H1 (cell line): ENCODE results near the gene MARCHF9. TPM values are rescaled to one million over a fixed set of nuclear protein-coding genes. Genes with fewer than 3 reads are reported as not detected.

ENCODE experiments used
- microRNA-seq, 2 experiments: library from miRNA; unstranded; fragments of <30 nt; microRNA quantifications; one replicate each; pipeline versions ENCODE4 to v1.2.0, GENCODE V29; 2016 to 2020; ENCODE audit warnings: borderline microRNAs expressed in 2 of 2, borderline number of aligned reads in 2 of 2, borderline replicate concordance in 1 of 2
- polyA plus RNA-seq, 7 experiments: library from polyadenylated mRNA; depleted of rRNA in 3 of 7; stranded (reverse) in 5 of 7; unstranded in 2 of 7; fragments of >200 nt in 5 of 7; fragments of 200-250 nt in 2 of 7; gene quantifications; 1 replicate in 5 of 7; 2 replicates in 1 of 7; 4 replicates in 1 of 7; pipeline versions ENCODE4 v1.2.1 to v1.2.3, GENCODE V29; 2011 to 2013; ENCODE audit warnings: missing spikeins in 2 of 7, mixed read lengths in 2 of 7
- small RNA-seq: library from polyadenylated mRNA; stranded (forward); fragments of <200 nt; extraction: miRNeasy Mini kit (QIAGEN cat#:217004); gene quantifications from one replicate; pipeline ENCODE3, GENCODE V24; 2013; ENCODE audit not compliant: insufficient read depth
- total RNA-seq: library from RNA; stranded (reverse); fragmentation: NEBNext Ultra II Directional; extraction: Animal tissue kit (Norgen Biotek cat#: 25700); gene quantifications from 2 replicates; pipeline ENCODE4 v1.2.1, GENCODE V29; 2021

The MARCHF9 gene
- total and polyA plus RNA-seq, 2 of the 8 experiments (the other 6 are each of a cell fraction or from before 2014, with no cell fraction given) = 6.4 to 7.8 TPM

Small RNA genes within 50 kb of the gene (microRNA-seq; reads per million reads assigned to microRNA genes)
- 0 reads per million in 2 experiments for gene MIR6759

Small RNA genes within 50 kb of the gene (small RNA-seq; reads per million reads assigned to genes)
- not detected for gene RNU6-1083P

Other genes starting within 250 kb of the MARCHF9 start
- gene DDIT3, start 234.6 kb upstream of the MARCHF9 start, total RNA-seq = 4.9 TPM in 2 replicates
- gene DDIT3, start 234.6 kb upstream of the MARCHF9 start, polyA plus RNA-seq (2011; rRNA removed) = 4.7 and 5.7 TPM in 2 replicates
- 32.3 and 32.7 TPM in 2 replicates for gene MBD6, start 232.3 kb upstream of the MARCHF9 start, total RNA-seq
- gene MBD6, start 232.3 kb upstream of the MARCHF9 start, polyA plus RNA-seq (2011; rRNA removed) = 3.9 and 6.9 TPM in 2 replicates
- 89.3 and 90.3 TPM in 2 replicates for gene DCTN2, start 207.9 kb upstream of the MARCHF9 start, total RNA-seq
- gene DCTN2, start 207.9 kb upstream of the MARCHF9 start, polyA plus RNA-seq (2011; rRNA removed) = 91.9 and 140 TPM in 2 replicates
- gene KIF5A, start 205.1 kb upstream of the MARCHF9 start, total RNA-seq = 21.9 and 22.8 TPM in 2 replicates
- 10.7 and 11.7 TPM in 2 replicates for gene KIF5A, start 205.1 kb upstream of the MARCHF9 start, polyA plus RNA-seq (2011; rRNA removed)
- 21.4 and 27.1 TPM in 2 replicates for gene PIP4K2C, start 163.9 kb upstream of the MARCHF9 start, total RNA-seq
- gene PIP4K2C, start 163.9 kb upstream of the MARCHF9 start, polyA plus RNA-seq (2011; rRNA removed) = 21.0 and 25.0 TPM in 2 replicates
- 41.8 and 43.4 TPM in 2 replicates for gene DTX3, start 150.3 kb upstream of the MARCHF9 start, total RNA-seq
- 92.5 and 126 TPM in 2 replicates for gene DTX3, start 150.3 kb upstream of the MARCHF9 start, polyA plus RNA-seq (2011; rRNA removed)
- 5.9 and 6.4 TPM in 2 replicates for gene ARHGEF25, start 143.7 kb upstream of the MARCHF9 start, total RNA-seq
- gene ARHGEF25, start 143.7 kb upstream of the MARCHF9 start, polyA plus RNA-seq (2011; rRNA removed) = 8.6 and 8.8 TPM in 2 replicates
- gene B4GALNT1, start 121.9 kb upstream of the MARCHF9 start, total RNA-seq = 1.4 and 1.5 TPM in 2 replicates
- gene B4GALNT1, start 121.9 kb upstream of the MARCHF9 start, polyA plus RNA-seq (2011; rRNA removed) = 2.2 and 2.3 TPM in 2 replicates
- 71.0 and 74.3 TPM in 2 replicates for gene OS9, start 61.0 kb upstream of the MARCHF9 start, total RNA-seq
- gene OS9, start 61.0 kb upstream of the MARCHF9 start, polyA plus RNA-seq (2011; rRNA removed) = 108 and 146 TPM in 2 replicates
- gene AGAP2, start 16.4 kb upstream of the MARCHF9 start, total RNA-seq = 1.5 and 1.7 TPM in 2 replicates
- gene AGAP2, start 16.4 kb upstream of the MARCHF9 start, polyA plus RNA-seq (2011; rRNA removed) = 1.5 and 1.8 TPM in 2 replicates
- 15.2 and 15.8 TPM in 2 replicates for gene TSPAN31, start 10.1 kb upstream of the MARCHF9 start, total RNA-seq
- 23.3 and 31.4 TPM in 2 replicates for gene TSPAN31, start 10.1 kb upstream of the MARCHF9 start, polyA plus RNA-seq (2011; rRNA removed)
- 174 and 180 TPM in 2 replicates for gene CDK4, start 2.8 kb upstream of the MARCHF9 start, total RNA-seq
- 311 and 368 TPM in 2 replicates for gene CDK4, start 2.8 kb upstream of the MARCHF9 start, polyA plus RNA-seq (2011; rRNA removed)
- 2.3 and 3.3 TPM in 2 replicates for gene CYP27B1, start 12.0 kb downstream of the MARCHF9 start, total RNA-seq
- gene CYP27B1, start 12.0 kb downstream of the MARCHF9 start, polyA plus RNA-seq (2011; rRNA removed) = 2.6 and 2.9 TPM in 2 replicates
- gene METTL1, start 17.0 kb downstream of the MARCHF9 start, total RNA-seq = 41.9 and 46.0 TPM in 2 replicates
- 37.9 and 40.5 TPM in 2 replicates for gene METTL1, start 17.0 kb downstream of the MARCHF9 start, polyA plus RNA-seq (2011; rRNA removed)
- 3.1 and 3.8 TPM in 2 replicates for gene EEF1AKMT3, start 17.5 kb downstream of the MARCHF9 start, total RNA-seq
- 3.6 and 4.4 TPM in 2 replicates for gene EEF1AKMT3, start 17.5 kb downstream of the MARCHF9 start, polyA plus RNA-seq (2011; rRNA removed)
- 47.9 and 49.8 TPM in 2 replicates for gene TSFM, start 27.7 kb downstream of the MARCHF9 start, total RNA-seq
- gene TSFM, start 27.7 kb downstream of the MARCHF9 start, polyA plus RNA-seq (2011; rRNA removed) = 17.4 and 21.5 TPM in 2 replicates
- 0.39 and 1.1 TPM in 2 replicates for gene AVIL, start 63.6 kb downstream of the MARCHF9 start, total RNA-seq
- 0.06 and 0.11 TPM in 2 replicates for gene AVIL, start 63.6 kb downstream of the MARCHF9 start, polyA plus RNA-seq (2011; rRNA removed)
- 91.7 and 93.7 TPM in 2 replicates for gene CTDSP2, start 91.6 kb downstream of the MARCHF9 start, total RNA-seq
- 71.3 and 129 TPM in 2 replicates for gene CTDSP2, start 91.6 kb downstream of the MARCHF9 start, polyA plus RNA-seq (2011; rRNA removed)
- 6.7 and 10.2 TPM in 2 replicates for gene ATP23, start 186.5 kb downstream of the MARCHF9 start, total RNA-seq
- gene ATP23, start 186.5 kb downstream of the MARCHF9 start, polyA plus RNA-seq (2011; rRNA removed) = 12.1 and 13.5 TPM in 2 replicates